ENCODE measurements around the gene AMOTL1.

GRCh38 chr11:94910270-94910669 lies 142.1 kb downstream of the AMOTL1 start:
- TF ChIP-seq, protein P1, sequence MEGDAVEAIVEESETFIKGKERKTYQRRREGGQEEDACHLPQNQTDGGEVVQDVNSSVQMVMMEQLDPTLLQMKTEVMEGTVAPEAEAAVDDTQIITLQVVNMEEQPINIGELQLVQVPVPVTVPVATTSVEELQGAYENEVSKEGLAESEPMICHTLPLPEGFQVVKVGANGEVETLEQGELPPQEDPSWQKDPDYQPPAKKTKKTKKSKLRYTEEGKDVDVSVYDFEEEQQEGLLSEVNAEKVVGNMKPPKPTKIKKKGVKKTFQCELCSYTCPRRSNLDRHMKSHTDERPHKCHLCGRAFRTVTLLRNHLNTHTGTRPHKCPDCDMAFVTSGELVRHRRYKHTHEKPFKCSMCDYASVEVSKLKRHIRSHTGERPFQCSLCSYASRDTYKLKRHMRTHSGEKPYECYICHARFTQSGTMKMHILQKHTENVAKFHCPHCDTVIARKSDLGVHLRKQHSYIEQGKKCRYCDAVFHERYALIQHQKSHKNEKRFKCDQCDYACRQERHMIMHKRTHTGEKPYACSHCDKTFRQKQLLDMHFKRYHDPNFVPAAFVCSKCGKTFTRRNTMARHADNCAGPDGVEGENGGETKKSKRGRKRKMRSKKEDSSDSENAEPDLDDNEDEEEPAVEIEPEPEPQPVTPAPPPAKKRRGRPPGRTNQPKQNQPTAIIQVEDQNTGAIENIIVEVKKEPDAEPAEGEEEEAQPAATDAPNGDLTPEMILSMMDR (IDR thresholded peaks at IDR 0.05) = no peak
- TF ChIP-seq POLR2A (IDR thresholded peaks at IDR 0.05) = no peak

Data from sigmoid colon (tissue), 3 donors.